Pericardium fibroblast (primary cell): ENCODE data around the gene C2orf69. TPM values are rescaled to one million over a fixed set of nuclear protein-coding genes. Genes with fewer than 3 reads are reported as not detected.

Experiments
- total RNA-seq: library from RNA; depleted of rRNA; stranded (reverse); fragments of >200 nt; gene quantifications from 2 replicates; pipeline ENCODE4 v1.2.3, GENCODE V29; 2015

Gene C2orf69
- 5.6 and 8.0 TPM in 2 replicates for total RNA-seq

GRCh38 chr2:199911052-199911876, at the start of gene C2orf69:
Gene C2orf69, plus strand, starts transcription at chr2:199911293. Its CDS starts 146 bp downstream, at chr2:199911439.

GRCh38 chr2:199955339-199956061, 44.4 kb downstream of the C2orf69 start, which contains the start of the genes MAIP1 and TYW5:
Gene MAIP1, plus strand, starts transcription at chr2:199955582. Its CDS starts 217 bp downstream, at chr2:199955799.
Gene TYW5, minus strand, starts transcription at chr2:199955491. Its CDS starts 21 bp downstream, at chr2:199955470.

Other genes starting within 250 kb of the C2orf69 start
- 3.2 TPM in 1 of 2 replicates, not detected in the other for gene FTCDNL1, start 60.1 kb upstream of the C2orf69 start, total RNA-seq
- gene TYW5, start 44.2 kb downstream of the C2orf69 start, total RNA-seq = 2.0 and 2.8 TPM in 2 replicates
- 16.7 and 18.2 TPM in 2 replicates for gene MAIP1, start 44.3 kb downstream of the C2orf69 start, total RNA-seq